WI38 (cell line): ENCODE results near the gene ARMC8.

Experiments used
- H3K4me3 ChIP-seq: 2 replicates; pipeline ENCODE4 v1.5.1; 2011; ENCODE audit warnings: low read depth, mild to moderate bottlenecking, control low read depth, low read length
- TF ChIP-seq, protein P1 (sequence below): IDR thresholded peaks from 2 replicates; pipeline ENCODE4 v1.5.1; 2012; ENCODE audit warnings: low read depth, mild to moderate bottlenecking, control low read depth, low read length

The ARMC8 gene

GRCh38 chr3:138265745-138266144 is 78.6 kb downstream of the ARMC8 start:
- TF ChIP-seq, protein P1, sequence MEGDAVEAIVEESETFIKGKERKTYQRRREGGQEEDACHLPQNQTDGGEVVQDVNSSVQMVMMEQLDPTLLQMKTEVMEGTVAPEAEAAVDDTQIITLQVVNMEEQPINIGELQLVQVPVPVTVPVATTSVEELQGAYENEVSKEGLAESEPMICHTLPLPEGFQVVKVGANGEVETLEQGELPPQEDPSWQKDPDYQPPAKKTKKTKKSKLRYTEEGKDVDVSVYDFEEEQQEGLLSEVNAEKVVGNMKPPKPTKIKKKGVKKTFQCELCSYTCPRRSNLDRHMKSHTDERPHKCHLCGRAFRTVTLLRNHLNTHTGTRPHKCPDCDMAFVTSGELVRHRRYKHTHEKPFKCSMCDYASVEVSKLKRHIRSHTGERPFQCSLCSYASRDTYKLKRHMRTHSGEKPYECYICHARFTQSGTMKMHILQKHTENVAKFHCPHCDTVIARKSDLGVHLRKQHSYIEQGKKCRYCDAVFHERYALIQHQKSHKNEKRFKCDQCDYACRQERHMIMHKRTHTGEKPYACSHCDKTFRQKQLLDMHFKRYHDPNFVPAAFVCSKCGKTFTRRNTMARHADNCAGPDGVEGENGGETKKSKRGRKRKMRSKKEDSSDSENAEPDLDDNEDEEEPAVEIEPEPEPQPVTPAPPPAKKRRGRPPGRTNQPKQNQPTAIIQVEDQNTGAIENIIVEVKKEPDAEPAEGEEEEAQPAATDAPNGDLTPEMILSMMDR: no peak
- H3K4me3 ChIP-seq: no peak overlapping the region

- H3K4me3 ChIP-seq: no peak overlapping the region
- TF ChIP-seq, protein P1: no peak
Observed at GRCh38 chr3:138267083-138267482, 80.0 kb downstream of the ARMC8 start.

GRCh38 chr3:138270245-138270644 is 83.1 kb downstream of the ARMC8 start:
- no peak overlapping the region for H3K4me3 ChIP-seq
- TF ChIP-seq, protein P1: no peak

GRCh38 chr3:138271189-138271794 is 84.2 kb downstream of the ARMC8 start:
- H3K4me3 ChIP-seq: no peak overlapping the region
- TF ChIP-seq, protein P1: no peak

DNA sequence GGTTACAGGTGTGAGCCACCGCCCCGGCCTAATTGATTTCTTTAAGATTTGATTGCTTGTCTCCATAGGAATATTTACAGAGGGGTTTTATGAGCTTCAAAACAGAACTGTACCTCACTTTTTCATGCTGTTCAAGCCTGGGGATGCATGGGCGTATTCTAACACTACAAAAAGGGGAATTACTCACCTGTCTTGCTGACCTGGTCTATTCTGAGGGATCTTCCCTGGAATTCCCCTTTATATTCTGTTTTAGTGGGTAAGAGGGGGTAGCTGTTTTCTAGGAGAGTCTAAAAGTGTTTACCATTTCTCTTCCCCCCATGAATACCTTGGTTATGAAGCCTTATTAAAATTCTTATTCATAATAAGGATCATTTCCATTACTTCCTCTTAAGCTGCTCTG is 94.5 kb downstream of the ARMC8 start:
- TF ChIP-seq, protein P1: no peak
- no peak overlapping the region for H3K4me3 ChIP-seq

DNA sequence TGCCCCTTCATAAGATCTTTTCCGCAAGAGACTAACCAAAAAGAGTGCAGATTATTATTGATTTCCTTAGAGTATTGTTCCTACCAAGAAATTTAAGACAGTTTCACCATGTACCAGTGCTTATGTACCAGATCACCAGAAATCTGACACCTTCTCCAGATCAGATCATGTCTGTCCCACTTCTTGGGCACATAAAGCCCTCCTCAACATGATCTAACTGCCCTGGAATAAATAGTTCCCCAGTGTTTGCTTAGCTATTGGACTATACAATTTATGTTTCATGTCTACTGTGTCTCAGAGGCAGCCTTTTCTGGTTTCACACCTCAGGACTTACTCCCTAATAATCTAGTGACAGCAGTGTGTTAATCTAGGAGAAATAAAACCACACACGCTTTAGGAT is 95.7 kb downstream of the ARMC8 start:
- TF ChIP-seq, protein P1: no peak
- H3K4me3 ChIP-seq: no peak overlapping the region

DNA sequence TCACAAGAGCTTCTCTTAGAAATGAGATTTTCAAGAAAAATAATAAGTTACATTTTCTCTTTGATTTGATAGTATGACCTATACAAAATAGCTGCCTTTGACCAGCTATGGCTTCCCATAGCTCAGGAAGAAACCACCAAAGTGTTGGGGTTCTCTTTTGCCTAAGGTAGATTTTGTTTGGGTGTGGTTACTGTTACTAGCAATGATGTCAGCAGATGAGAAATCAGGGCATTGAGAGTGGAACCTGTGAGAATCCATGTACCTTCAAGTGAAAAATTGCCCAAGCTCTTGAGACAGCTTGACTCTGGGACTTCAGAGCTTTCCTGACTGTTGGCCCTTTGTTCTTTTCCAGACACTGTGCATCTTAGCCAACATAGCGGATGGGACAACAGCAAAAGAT is 97.0 kb downstream of the ARMC8 start:
- TF ChIP-seq, protein P1: no peak
- H3K4me3 ChIP-seq: no peak overlapping the region
